Lower leg skin (tissue), 3 donors: ENCODE measurements around the gene STARD9.

Source experiments
- POLR2A ChIP-seq, 2 donors: fragments of 450-650 bp; IDR thresholded peaks; one replicate each; pipeline ENCODE4 v1.6.1; 2016 to 2017; ENCODE audit warnings: antibody characterized with exemption in 2 of 2, mild to moderate bottlenecking in 1 of 2, moderate library complexity in 1 of 2
- TF ChIP-seq, protein P1 (sequence below), 3 donors: fragments of 450-650 bp; IDR thresholded peaks; one replicate each; pipeline ENCODE4 v1.5.1; 2016; ENCODE audit warnings: antibody characterized with exemption in 3 of 3, mild to moderate bottlenecking in 3 of 3, moderate library complexity in 2 of 3

DNA sequence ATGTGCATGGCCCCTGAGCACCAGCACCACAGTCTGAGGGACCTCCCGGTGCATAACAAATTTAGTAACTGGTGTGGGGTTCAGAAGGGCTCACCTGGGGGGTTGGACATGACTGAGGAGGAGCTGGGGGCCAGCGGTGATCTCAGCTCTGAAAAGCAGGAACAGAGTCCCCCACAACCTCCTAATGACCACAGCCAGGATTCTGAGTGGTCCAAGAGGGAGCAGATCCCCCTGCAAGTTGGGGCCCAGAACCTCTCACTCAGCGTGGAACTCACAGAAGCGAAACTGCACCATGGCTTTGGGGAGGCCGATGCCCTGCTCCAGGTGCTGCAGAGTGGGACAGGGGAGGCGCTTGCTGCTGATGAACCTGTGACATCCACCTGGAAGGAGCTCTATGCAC, 118.5 kb downstream of the STARD9 start:
- TF ChIP-seq, protein P1, sequence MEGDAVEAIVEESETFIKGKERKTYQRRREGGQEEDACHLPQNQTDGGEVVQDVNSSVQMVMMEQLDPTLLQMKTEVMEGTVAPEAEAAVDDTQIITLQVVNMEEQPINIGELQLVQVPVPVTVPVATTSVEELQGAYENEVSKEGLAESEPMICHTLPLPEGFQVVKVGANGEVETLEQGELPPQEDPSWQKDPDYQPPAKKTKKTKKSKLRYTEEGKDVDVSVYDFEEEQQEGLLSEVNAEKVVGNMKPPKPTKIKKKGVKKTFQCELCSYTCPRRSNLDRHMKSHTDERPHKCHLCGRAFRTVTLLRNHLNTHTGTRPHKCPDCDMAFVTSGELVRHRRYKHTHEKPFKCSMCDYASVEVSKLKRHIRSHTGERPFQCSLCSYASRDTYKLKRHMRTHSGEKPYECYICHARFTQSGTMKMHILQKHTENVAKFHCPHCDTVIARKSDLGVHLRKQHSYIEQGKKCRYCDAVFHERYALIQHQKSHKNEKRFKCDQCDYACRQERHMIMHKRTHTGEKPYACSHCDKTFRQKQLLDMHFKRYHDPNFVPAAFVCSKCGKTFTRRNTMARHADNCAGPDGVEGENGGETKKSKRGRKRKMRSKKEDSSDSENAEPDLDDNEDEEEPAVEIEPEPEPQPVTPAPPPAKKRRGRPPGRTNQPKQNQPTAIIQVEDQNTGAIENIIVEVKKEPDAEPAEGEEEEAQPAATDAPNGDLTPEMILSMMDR (IDR thresholded peaks at IDR 0.05), result no peak
- no peak for TF ChIP-seq POLR2A (IDR thresholded peaks at IDR 0.05)
